ENCODE measurements around the gene CPLX1.

The CPLX1 gene

DNA sequence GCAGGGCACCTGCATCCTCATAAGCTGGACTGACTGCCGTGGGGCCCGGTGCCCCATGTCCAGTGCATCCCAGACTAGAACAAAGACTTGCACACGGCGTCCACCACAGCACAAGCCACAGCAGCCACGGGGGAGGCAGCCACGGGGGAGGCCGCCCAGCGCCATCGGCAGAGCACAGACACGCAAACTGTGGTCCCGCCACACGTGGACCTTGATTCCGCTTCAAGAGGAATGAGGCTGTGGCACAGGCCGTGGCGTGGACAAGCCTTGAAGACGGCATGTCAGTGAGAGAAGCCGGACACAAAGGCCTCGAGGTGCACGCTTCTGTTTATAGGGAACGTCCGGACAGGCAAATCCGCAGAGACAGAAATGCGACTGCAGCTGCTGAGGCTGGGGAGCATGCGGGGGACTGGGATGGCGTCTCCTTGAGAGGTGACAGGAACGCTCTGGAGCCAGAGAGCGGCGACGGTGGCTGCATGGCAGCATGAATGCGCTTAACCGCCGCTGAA is 10.1 kb upstream of the CPLX1 start:
- TF ChIP-seq, protein P1, sequence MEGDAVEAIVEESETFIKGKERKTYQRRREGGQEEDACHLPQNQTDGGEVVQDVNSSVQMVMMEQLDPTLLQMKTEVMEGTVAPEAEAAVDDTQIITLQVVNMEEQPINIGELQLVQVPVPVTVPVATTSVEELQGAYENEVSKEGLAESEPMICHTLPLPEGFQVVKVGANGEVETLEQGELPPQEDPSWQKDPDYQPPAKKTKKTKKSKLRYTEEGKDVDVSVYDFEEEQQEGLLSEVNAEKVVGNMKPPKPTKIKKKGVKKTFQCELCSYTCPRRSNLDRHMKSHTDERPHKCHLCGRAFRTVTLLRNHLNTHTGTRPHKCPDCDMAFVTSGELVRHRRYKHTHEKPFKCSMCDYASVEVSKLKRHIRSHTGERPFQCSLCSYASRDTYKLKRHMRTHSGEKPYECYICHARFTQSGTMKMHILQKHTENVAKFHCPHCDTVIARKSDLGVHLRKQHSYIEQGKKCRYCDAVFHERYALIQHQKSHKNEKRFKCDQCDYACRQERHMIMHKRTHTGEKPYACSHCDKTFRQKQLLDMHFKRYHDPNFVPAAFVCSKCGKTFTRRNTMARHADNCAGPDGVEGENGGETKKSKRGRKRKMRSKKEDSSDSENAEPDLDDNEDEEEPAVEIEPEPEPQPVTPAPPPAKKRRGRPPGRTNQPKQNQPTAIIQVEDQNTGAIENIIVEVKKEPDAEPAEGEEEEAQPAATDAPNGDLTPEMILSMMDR (conservative IDR thresholded peaks at IDR 0.05): no peak
- no peak overlapping the region; the same call in 1 of the 2 replicates for H3K27ac ChIP-seq

DNA sequence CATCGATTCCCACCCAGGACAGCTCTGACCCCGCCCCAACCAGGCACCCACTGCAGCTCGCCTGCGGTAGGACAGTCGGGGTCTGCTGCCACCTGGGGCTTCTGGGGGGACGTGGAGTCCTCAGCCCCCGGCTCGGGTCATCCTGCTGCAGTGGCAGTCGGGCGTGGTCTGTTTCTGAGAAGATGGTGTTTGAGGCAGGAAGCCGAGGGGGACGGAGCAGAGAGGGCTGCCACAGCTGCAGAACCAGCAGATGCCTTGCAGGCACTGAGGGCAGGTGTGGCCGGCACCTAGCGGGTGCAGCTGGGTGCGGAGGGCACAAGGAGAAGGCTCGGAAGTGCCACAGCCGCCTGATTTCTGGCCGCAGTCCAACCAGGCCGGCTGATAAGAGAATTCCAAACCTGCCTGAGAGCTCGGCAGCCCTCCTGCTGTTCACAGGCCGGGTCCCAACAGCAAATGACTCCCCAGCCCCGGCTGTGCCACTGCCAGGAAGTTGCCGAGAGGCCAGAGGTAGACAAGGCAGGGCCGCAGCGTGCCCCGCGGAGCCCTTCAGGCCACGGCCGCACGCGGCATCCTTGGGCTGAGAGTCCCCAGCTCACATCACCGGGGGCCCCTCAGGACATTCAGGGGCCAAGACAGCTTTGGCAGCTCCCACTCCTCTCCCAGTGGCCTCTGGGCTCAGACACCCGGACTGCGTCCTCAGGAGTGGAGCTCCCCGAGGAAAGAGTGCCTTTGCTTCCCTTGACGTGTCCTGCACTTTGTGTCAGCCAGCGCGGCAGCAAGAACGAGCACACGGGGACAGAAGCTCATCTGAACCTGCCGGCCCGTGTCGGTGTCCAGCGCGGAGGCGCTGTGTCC is 9.4 kb upstream of the CPLX1 start:
- H3K27ac ChIP-seq: peak overlapping the region; percentile 19; the same call in 1 of the 2 replicates
- TF ChIP-seq, protein P1 (conservative IDR thresholded peaks at IDR 0.05): no peak

DNA sequence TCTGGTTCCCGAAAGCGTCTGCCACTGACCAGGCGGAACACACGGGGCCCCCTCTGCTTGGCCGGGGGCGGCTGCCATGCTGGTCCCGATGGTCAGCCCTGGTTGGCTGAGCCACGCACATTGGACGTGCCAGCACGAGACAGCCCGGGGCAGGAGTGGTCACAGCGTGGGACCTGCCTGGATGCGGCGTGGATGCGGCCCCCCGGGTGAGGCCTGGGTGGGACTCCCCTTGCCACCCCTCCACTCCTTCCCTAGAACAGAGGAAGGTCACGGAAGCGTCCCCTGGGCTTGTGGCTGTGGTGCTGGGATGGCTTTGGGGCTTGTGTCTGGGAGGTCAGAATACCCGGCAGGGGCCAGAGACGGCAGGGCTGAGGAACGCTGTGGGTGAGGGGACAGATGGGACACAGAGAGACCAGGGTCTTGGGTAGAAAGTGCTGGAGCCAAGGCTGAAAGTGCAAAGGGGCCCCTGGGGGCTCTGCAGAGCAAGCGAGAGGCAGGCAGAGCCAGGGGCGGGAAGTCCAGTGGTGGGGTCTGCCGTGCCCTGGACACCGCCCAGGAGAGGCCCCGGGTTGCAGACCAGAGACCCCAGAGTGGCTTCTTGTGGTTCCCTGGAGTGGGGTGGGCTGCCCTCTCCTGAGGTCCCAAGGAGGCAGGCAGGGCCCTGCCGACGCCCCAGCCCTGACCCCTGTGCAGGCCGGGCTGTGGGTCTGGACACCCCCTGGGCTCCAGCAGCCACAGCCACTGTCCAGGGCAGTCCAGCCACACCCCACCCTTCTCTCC is 8.6 kb upstream of the CPLX1 start:
- TF ChIP-seq, protein P1 (conservative IDR thresholded peaks at IDR 0.05): no peak
- no peak overlapping the region for H3K27ac ChIP-seq

DNA sequence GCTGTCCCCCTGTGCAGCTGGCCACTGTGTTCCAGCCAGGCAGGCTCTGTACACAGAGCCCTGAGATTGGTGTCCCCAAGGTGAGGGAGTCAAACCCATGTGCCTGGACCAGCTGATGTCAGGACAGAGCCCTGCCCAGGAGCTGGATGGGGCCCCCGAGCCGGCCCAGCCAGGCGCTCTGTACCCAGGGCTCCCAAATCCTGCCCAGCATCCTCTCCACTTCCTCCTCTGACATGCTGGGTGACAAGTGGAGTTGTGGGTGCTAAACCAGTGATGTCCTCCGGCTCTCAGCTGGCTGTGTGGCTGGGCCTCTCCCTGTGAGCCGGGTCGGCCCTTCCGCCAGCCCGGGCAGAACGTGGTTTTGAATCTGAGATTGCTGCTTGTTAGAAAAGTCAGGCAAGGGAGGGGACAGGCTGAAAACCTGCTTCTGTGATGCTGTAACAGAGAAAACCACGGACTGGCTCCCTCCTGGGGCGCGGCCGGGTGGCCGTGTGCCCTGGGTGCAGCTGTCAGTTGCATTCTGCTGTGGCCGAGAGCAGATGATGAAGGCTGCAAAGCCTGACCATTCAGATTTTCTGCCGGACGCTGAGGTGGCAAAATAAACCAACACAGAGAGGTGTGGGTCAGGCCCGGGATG is 7.9 kb upstream of the CPLX1 start:
- TF ChIP-seq, protein P1 (conservative IDR thresholded peaks at IDR 0.05): no peak

DNA sequence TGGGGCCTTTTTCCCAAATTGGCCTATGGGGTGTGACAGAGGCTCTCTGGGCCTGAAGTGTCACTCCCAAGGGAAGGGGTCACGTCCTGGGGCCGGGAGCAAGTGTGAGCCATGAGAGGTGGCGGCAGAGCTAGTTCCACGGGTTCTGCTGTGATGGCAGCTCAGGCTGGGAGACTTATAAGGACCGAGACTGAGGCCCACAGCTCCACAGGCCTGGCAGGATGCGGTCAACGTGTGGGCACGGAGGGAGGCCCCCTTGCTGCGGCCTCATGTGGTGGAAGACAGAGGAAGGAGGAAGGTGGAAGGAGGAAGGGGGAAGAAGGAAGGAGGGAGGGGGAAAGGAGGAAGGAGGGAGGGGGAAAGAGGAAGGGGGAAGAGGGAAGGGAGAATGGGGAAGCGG is 7.2 kb upstream of the CPLX1 start:
- TF ChIP-seq, protein P1 (conservative IDR thresholded peaks at IDR 0.05): no peak
- no peak overlapping the region for H3K27ac ChIP-seq

More for the DNA sequence above, 7.9 kb upstream of the CPLX1 start:
- no peak overlapping the region for H3K27ac ChIP-seq

DNA sequence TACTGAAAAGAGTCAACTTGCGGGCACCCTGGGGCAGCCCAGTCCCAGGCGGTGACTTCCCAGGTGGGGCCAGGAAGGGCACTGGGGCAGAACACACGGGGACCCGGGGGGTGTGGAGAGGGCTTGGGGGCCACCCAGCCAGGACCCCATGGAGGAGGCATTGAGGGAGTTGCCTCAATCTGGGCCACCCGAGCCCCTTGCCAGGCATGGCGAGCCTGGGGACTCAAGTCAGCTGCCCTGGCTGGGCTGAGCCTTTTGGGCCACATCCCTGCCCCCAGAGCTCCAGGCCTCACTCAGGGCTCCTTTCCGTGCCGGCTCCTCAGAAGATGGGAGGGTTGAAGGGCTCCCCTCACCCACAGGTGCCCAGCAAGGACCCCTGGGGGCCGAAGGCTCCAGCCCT is 6.6 kb upstream of the CPLX1 start:
- H3K27ac ChIP-seq: no peak overlapping the region
- TF ChIP-seq, protein P1 (conservative IDR thresholded peaks at IDR 0.05): no peak

DNA sequence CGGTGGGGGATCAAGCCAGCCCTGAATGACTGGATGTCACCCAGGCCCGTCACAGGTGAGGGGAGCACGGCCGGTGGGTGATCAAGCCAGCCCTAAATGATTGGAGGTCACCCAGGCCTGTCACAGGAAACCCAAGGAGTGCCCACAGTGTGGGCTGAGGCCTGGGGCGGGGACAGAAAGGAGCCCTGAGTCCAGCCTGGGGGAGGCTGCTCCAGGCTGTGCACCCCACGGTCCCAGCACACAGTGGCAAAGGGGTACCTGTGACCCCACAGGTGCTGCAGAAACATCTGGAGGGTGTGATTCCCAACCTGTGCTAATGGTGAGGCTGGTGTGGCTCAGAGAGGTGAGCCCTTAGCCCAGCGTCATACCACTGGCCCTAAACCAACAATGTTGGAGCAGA is 6.2 kb upstream of the CPLX1 start:
- TF ChIP-seq, protein P1 (conservative IDR thresholded peaks at IDR 0.05): no peak
- H3K27ac ChIP-seq: no peak overlapping the region

Data from VCaP (cell line).